HepG2 (cell line): ENCODE measurements around the gene OBI1. TPM values are rescaled to one million over a fixed set of nuclear protein-coding genes. Genes with fewer than 3 reads are reported as not detected.
A peak's percentile ranks its signal among the peaks of the same experiment; 100 is the strongest.

Experiments
- ATAC-seq: fragments of 200-7000 bp; cut with Tn5 transposase; 3 replicates; pipeline ENCODE4 v1.9.1; 2020; ENCODE audit warnings: mild to moderate bottlenecking, moderate library complexity
- BruUV-seq: library from RNA; stranded (reverse); fragments of 400-500 nt; replicated peaks from 2 replicates; lab custom pipeline; 2021; lab: Mats Ljungman, UMichigan
- CTCF ChIA-PET: fragments of 300-600 bp; formaldehyde crosslinking; extraction: SDS; loops from one replicate; lab custom pipeline; 2021; ENCODE audit warnings: low total read pairs, inconsistent platforms, low intra/inter-chr PET ratio; lab: Yijun Ruan, JAX
- POLR2A ChIA-PET: fragments of 350-600 bp; sonication (Branson Sonifier 250); formaldehyde crosslinking; loops from one replicate; lab custom pipeline; 2020; ENCODE audit warnings: antibody characterized with exemption, inconsistent platforms; lab: Yijun Ruan, JAX
- DNase-seq: peaks from one replicate; pipeline ENCODE4 v3.0.0-alpha.2; 2015; ENCODE audit warnings: low spot score
- FAIRE-seq: peaks from 3 replicates; lab custom pipeline; 2011; peaks lifted over from hg19 to GRCh38; lab: Jason Lieb, UNC
- H2AFZ ChIP-seq: one replicate; pipeline ENCODE4 v1.6.1; 2011; ENCODE audit warnings: low read length, inconsistent platforms
- H3K27ac ChIP-seq: fragments of 300-600 bp; 3 replicates; pipeline ENCODE4 v1.8.0; 2011; ENCODE audit warnings: mixed run types, mild to moderate bottlenecking, mixed read lengths, low read length, inconsistent platforms; ENCODE audit not compliant: insufficient read depth; ENCODE audit errors: extremely low read length
- H3K27me3 ChIP-seq, 2 experiments: fragments of 200-600 bp in 1 of 2; 2 replicates in 1 of 2; 3 replicates in 1 of 2; pipeline versions ENCODE4 v1.6.0 to v1.8.0; 2011; ENCODE audit warnings: low read length in 2 of 2, mild to moderate bottlenecking in 2 of 2, moderate library complexity in 2 of 2, inconsistent platforms in 1 of 2; ENCODE audit not compliant: insufficient read depth in 2 of 2, control insufficient read depth in 1 of 2
- H3K36me3 ChIP-seq, 2 experiments: fragments of 200-600 bp in 1 of 2; replicated peaks in 1 of 2; 2 replicates in 1 of 2; 3 replicates in 1 of 2; pipeline versions ENCODE4 v1.5.1 to v1.8.0; 2011; ENCODE audit warnings: low read length in 2 of 2, inconsistent platforms in 1 of 2; ENCODE audit not compliant: insufficient read depth in 2 of 2, control insufficient read depth in 1 of 2
- H3K4me1 ChIP-seq: 2 replicates; pipeline ENCODE4 v1.5.1; 2012; ENCODE audit warnings: low read length, inconsistent platforms; ENCODE audit not compliant: insufficient read depth
- H3K4me2 ChIP-seq: 2 replicates; pipeline ENCODE4 v1.6.0; 2011; ENCODE audit warnings: low read depth, low read length, inconsistent platforms
- H3K4me3 ChIP-seq, 3 experiments: fragments of 200-600 bp in 1 of 3; sonication (generic), shearing (Covaris generic) in 1 of 3; replicated peaks in 1 of 3; 2 replicates each; pipeline ENCODE4 v1.5.1; 2011 to 2016; ENCODE audit warnings: low read length in 3 of 3, inconsistent platforms in 2 of 3, low read depth in 2 of 3, mild to moderate bottlenecking in 2 of 3, control low read depth in 1 of 3, mixed read lengths in 1 of 3; ENCODE audit not compliant: insufficient read depth in 1 of 3
- H3K79me2 ChIP-seq: one replicate; pipeline ENCODE4 v1.6.1; 2011; ENCODE audit warnings: low read length, inconsistent platforms; ENCODE audit not compliant: insufficient read depth
- H3K9ac ChIP-seq: 2 replicates; pipeline ENCODE4 v1.6.0; 2011; ENCODE audit warnings: mild to moderate bottlenecking, low read depth, low read length, inconsistent platforms; ENCODE audit not compliant: insufficient read depth
- H3K9me3 ChIP-seq: 2 replicates; pipeline ENCODE4 v1.5.1; 2012; ENCODE audit warnings: mild to moderate bottlenecking, low read length
- H4K20me1 ChIP-seq: 2 replicates; pipeline ENCODE4 v1.6.0; 2011; ENCODE audit warnings: inconsistent platforms, mild to moderate bottlenecking, low read length, moderate library complexity; ENCODE audit not compliant: insufficient read depth
- ZNF607 ChIP-seq: sonication (generic); formaldehyde crosslinking; IDR thresholded peaks from 2 replicates; pipeline ENCODE4 v1.5.1; 2020; ENCODE audit warnings: missing genetic modification reagents, mild to moderate bottlenecking, borderline replicate concordance
- ZNF792 ChIP-seq: IDR thresholded peaks from 2 replicates; pipeline ENCODE4 v1.6.1; 2016
- WGBS: methylation state at CpG from one replicate; pipeline ENCODE4 v1.1.6; 2017; ENCODE audit warnings: low lambda C conversion rate; 5-methylcytosine and 5-hydroxymethylcytosine counted together
- in situ Hi-C: cut with HindIII; loops from 2 replicates; pipeline ENCODE4 v1.10.0; 2017; ENCODE audit warnings: low pct_unique_long_range_greater_than_20kb; ENCODE audit not compliant: extremely low pct_ligation_motif_present
- intact Hi-C: fragments of 100-400 bp; cut with micrococcal nuclease; formaldehyde crosslinking; loops from one replicate; pipeline ENCODE4 v1.10.0; 2022; ENCODE audit not compliant: unreplicated experiment
- polyA plus RNA-seq, 8 experiments: library from polyadenylated mRNA; depleted of rRNA in 3 of 8; stranded (reverse) in 7 of 8; unstranded in 1 of 8; fragments of >200 nt; fragmentation: Illumina TruSeq in 4 of 8; extraction: Trizol in 4 of 8; gene quantifications; 2 replicates each; pipeline versions ENCODE4 v1.2.1 to v1.2.3, GENCODE V29; 2011 to 2016; ENCODE audit warnings: low read depth in 4 of 8, missing spikeins in 1 of 8, mixed read lengths in 1 of 8; ENCODE audit not compliant: insufficient read depth in 1 of 8
- total RNA-seq, 5 experiments: library from RNA; depleted of rRNA; stranded (reverse); fragments of >200 nt; fragmentation: Illumina TruSeq; extraction: Trizol; gene quantifications; 2 replicates each; pipeline ENCODE4 v1.2.3, GENCODE V29; 2016; ENCODE audit warnings: low read depth in 1 of 5
- TF ChIP-seq, protein P1 (sequence below): sonication (generic); formaldehyde crosslinking; IDR thresholded peaks from 2 replicates; pipeline ENCODE4 v1.5.0; 2020; ENCODE audit warnings: mild to moderate bottlenecking, missing genetic modification reagents, moderate library complexity

Gene OBI1
- total and polyA plus RNA-seq, 2 of the 13 experiments (the other 11 are each of a cell fraction or from before 2014, with no cell fraction given) = 7.8 to 23.5 TPM

DNA sequence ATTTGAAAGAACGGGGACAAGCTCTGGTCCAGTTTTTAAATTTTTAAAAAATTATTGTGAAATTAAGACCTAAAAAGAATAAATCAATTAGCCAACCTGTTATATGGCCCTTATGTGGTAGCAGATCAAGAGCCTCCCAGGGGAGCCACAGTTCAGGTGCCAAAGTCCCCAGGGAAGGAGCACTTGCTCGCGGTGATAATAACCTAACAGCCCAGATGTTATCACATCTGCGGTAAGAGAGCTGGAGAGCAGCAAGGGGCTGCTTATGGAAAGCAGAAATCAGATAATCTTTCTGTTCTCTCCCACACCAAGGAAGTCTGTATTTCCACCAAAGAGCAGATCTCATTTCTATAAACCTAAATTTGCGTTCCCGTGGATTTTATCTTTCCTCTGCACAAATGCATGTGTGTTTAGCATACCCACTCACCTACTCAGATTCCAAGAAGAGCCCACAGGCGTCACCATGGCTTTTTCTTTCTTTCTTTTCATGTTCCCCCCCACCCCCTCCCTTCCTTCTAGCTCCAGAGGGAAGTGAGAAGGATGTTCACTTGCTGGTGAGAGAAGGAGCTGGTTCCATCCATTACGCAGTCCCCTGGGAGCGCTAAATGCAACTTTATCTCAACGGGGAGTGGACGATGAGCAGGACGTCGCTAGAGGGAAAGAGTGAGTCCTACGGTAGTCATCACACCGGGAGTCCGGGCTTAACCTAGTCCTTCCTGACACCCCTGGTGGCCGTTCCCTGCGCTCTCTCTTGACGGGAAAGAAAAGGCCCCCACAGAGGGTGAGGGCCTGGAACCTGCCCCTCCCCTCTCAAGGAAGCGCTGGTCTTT lies 54.0 kb downstream of the OBI1 start:
- TF ChIP-seq ZNF607 (no peak), ZNF792 (CRISPR knock-in tag) (peak; percentile 45; the same call in 1 of the 2 replicates)
- TF ChIP-seq, protein P1, sequence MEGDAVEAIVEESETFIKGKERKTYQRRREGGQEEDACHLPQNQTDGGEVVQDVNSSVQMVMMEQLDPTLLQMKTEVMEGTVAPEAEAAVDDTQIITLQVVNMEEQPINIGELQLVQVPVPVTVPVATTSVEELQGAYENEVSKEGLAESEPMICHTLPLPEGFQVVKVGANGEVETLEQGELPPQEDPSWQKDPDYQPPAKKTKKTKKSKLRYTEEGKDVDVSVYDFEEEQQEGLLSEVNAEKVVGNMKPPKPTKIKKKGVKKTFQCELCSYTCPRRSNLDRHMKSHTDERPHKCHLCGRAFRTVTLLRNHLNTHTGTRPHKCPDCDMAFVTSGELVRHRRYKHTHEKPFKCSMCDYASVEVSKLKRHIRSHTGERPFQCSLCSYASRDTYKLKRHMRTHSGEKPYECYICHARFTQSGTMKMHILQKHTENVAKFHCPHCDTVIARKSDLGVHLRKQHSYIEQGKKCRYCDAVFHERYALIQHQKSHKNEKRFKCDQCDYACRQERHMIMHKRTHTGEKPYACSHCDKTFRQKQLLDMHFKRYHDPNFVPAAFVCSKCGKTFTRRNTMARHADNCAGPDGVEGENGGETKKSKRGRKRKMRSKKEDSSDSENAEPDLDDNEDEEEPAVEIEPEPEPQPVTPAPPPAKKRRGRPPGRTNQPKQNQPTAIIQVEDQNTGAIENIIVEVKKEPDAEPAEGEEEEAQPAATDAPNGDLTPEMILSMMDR (CRISPR knock-in tag) = peak; percentile 18; the same call in 1 of the 2 replicates
- TF ChIP-seq, all 625 proteins: peak for 2
- DNase-seq = peak; percentile 50
- Histone ChIP-seq H3K4me2 (peak overlapping the region; percentile 31), H3K27me3 (peaks cover 3 to 73% of the 10 kb centered on the region in 2 experiments), H3K27ac (no peak overlapping the region), H3K9ac (no peak overlapping the region), H4K20me1 (no peaks in the 10 kb centered on the region; the same call in 1 of the 2 replicates), H2AFZ (no peak overlapping the region), H3K4me1 (peaks cover 45% of the 10 kb centered on the region), H3K9me3 (no peaks in the 10 kb centered on the region), H3K4me3 (no peak overlapping the region), H3K36me3 (no peaks in the 10 kb centered on the region), H3K79me2 (no peaks in the 10 kb centered on the region)
- in situ Hi-C loops = no loop called here
- ChIA-PET POLR2A (interaction anchor here (1.1 kb wide), 1 partner anchor 55 kb away, joined by 3 read pairs; no protein-coding TSS in a partner anchor), CTCF (no interaction called here)
- 4% methylated on average over 15 of the region's 20 CpGs for WGBS
- no TSS peak for BruUV-seq
- intact Hi-C loops = no loop called here
- peak; percentile 67 for ATAC-seq
- no peak for FAIRE-seq
